ENCODE data around the gene TSACC. TPM values are rescaled to one million over a fixed set of nuclear protein-coding genes. Genes with fewer than 3 reads are reported as not detected.

The TSACC gene
- 0.67 TPM in 1 of 2 replicates, not detected in the other for total RNA-seq (2011; cell fraction: chromatin; rRNA removed; ENCODE audit: low replicate concordance)
- total RNA-seq (2011; cell fraction: nucleolus; rRNA removed): 1.1 TPM in 1 of 2 replicates, not detected in the other
- 0.59 TPM in 1 of 2 replicates, not detected in the other for total RNA-seq (2011; cell fraction: nucleoplasm; rRNA removed)
- total RNA-seq (2014; rRNA removed) (0.45 and 1.6 TPM in 2 replicates), total RNA-seq (2014; rRNA removed; fragmentation: Illumina TruSeq; extraction: Trizol) (1.8 and 2.1 TPM in 2 replicates), total RNA-seq (2015; rRNA removed; fragmentation: Illumina TruSeq; extraction: Trizol) (2.5 and 2.6 TPM in 2 replicates), total RNA-seq (2021) (1.0 and 1.1 TPM in 2 replicates), polyA plus RNA-seq (2011; rRNA removed) (2.1 and 2.2 TPM in 2 replicates), polyA plus RNA-seq (2014; fragmentation: Illumina TruSeq; extraction: Trizol) (4.5 TPM in 2 replicates), polyA plus RNA-seq (2014; fragmentation: Nextera tagmentation; extraction: Ambion mirVana) (1 to 10 TPM; 7.3 to 7.4 TPM), polyA plus RNA-seq (2014; rRNA removed) (5.0 and 7.5 TPM in 2 replicates), polyA minus RNA-seq (2011; rRNA and poly(A)+ RNA removed) (0.88 and 1.9 TPM in 2 replicates), Bru-seq, nascent RNA (percentile 44 among the genes with signal in this experiment), BruChase-seq, experiment 1, labeled RNA remaining after a 2-hour chase (percentile 30 among the genes with signal in this experiment), BruChase-seq, experiment 2, labeled RNA remaining after a 6-hour chase (percentile 29 among the genes with signal in this experiment)
- 1.9 and 3.2 TPM in 2 replicates for polyA plus RNA-seq (2011; cell fraction: cytosol; rRNA removed)
- 1.1 and 1.3 TPM in 2 replicates for polyA plus RNA-seq (2011; cell fraction: nucleus; rRNA removed)
- polyA plus RNA-seq (2012): 0.96 and 3.3 TPM in 2 replicates
- polyA minus RNA-seq (2011; cell fraction: cytosol; rRNA and poly(A)+ RNA removed): not detected in 2 replicates
- 1.1 TPM in 1 of 2 replicates, not detected in the other for polyA minus RNA-seq (2011; cell fraction: nucleus; rRNA and poly(A)+ RNA removed)
- long read RNA-seq, experiment 1, partial matches to known transcripts: 0 of 9 reads
- long read RNA-seq, experiment 1, other reads (novel, unspliced or antisense): 7 of 9 reads
- long read RNA-seq, experiment 2, partial matches to known transcripts: 0 of 1 reads
- long read RNA-seq, experiment 2, other reads (novel, unspliced or antisense): 1 of 1 reads
- long read RNA-seq, experiment 3, partial matches to known transcripts: 0 of 1 reads
- long read RNA-seq, experiment 3, other reads (novel, unspliced or antisense): 0 of 1 reads

GRCh38 chr1:156338180-156338976 lies at the start of gene TSACC, which contains the start of gene CCT3:
Gene TSACC, plus strand, starts transcription at chr1:156338526. Its CDS starts 1,232 bp downstream, at chr1:156339758.
Gene CCT3, minus strand, starts transcription at chr1:156338292. Its CDS starts 108 bp downstream, at chr1:156338184.
- in situ Hi-C loops (cut with MboI) (no loop called here), intact Hi-C loops (cut with micrococcal nuclease) (loop anchor here (5.0 kb wide), 1 partner anchor 164 kb away; the partner anchor contains the start of gene MEF2D)
- Histone ChIP-seq H3K79me2 (ENCODE audit: control insufficient read depth, insufficient read depth, low read length) (peaks cover 51% of the 10 kb centered on the region), H3K4me3 (peak within 1 kb of the TSS; percentile 63), H2AFZ (ENCODE audit: low read depth, low read length) (peak within 1 kb of the TSS; percentile 97), H3K36me3 (ENCODE audit: control insufficient read depth, insufficient read depth, low read length) (peaks cover 35% of the 10 kb centered on the region), H3K9me3 (replicated peaks; ENCODE audit: control insufficient read depth, insufficient read depth, low read depth, low read length) (no peaks in the 10 kb centered on the region), H3K9me1 (ENCODE audit: control insufficient read depth, insufficient read depth, low read length) (no peaks in the 10 kb centered on the region), H3K4me1 (replicated peaks in 1 of 2; ENCODE audit: control insufficient read depth in 2 of 2, insufficient read depth in 2 of 2, low read length in 2 of 2) (peaks cover 0 to 9% of the 10 kb centered on the region in 2 experiments; a peak in 3 of 5 replicates), H3K27ac (ENCODE audit: extremely low read depth, low read depth, low read length) (peak within 1 kb of the TSS; percentile 89), H3K27me3 (ENCODE audit: control insufficient read depth in 2 of 2, insufficient read depth in 2 of 2, low read length in 2 of 2) (no peaks in the 10 kb centered on the region), H3K9ac (ENCODE audit: insufficient read depth in 1 of 2, low read depth in 2 of 2, low read length in 2 of 2) (peak within 1 kb of the TSS; percentile 94 to 96), H3K4me2 (ENCODE audit: insufficient read depth, low read length) (peak within 1 kb of the TSS; percentile 90), H4K20me1 (replicated peaks; ENCODE audit: control insufficient read depth, insufficient read depth, low read length) (peaks cover 20% of the 10 kb centered on the region)
- peak; percentile 99 for FAIRE-seq
- BruUV-seq (replicated peaks): no TSS peak
- ATAC-seq: peak; percentile 95
- ChIA-PET CTCF (ENCODE audit: low intra/inter-chr PET ratio) (interaction anchor here (0.6 kb wide), 1 partner anchor 107 kb away, joined by 3 read pairs; no protein-coding TSS in a partner anchor), POLR2A (interaction anchor here (0.6 to 1.2 kb wide), 9 partner anchors 16 to 123 kb away, joined by 3 to 5 read pairs (median 3); no protein-coding TSS in a partner anchor)
- WGBS (ENCODE audit: insufficient coverage, low coverage, missing lambda C conversion rate): under 1% methylated on average over 47 of the region's 47 CpGs
- peak; percentile 94 to 100 (median 98) for DNase-seq (ENCODE audit: extremely low read depth in 1 of 4, low spot score in 3 of 4)
- no peak for TF ChIP-seq ELK1 (CRISPR knock-in tag; IDR thresholded peaks at IDR 0.05)
- no peak for TF ChIP-seq PURB (CRISPR knock-in tag; IDR thresholded peaks at IDR 0.05; ENCODE audit: low read depth)
- TF ChIP-seq ZNF280B (CRISPR knock-in tag; IDR thresholded peaks at IDR 0.05): no peak
- peak; percentile 98 for TF ChIP-seq MYC (IDR thresholded peaks at IDR 0.05; ENCODE audit: low read depth, low read length)
- TF ChIP-seq MYC (CRISPR knock-in tag; IDR thresholded peaks at IDR 0.05; ENCODE audit: borderline replicate concordance, low read depth): no peak; the same call in 1 of the 2 replicates
- no peak for TF ChIP-seq BRD9 (IDR thresholded peaks at IDR 0.05; ENCODE audit: low read depth, partially characterized antibody)
- no peak; the same call in 1 of the 2 replicates for TF ChIP-seq E2F5 (CRISPR knock-in tag; IDR thresholded peaks at IDR 0.05)
- no peak; the same call in 1 of the 2 replicates for TF ChIP-seq MTA1 (IDR thresholded peaks at IDR 0.05; ENCODE audit: borderline replicate concordance)
- TF ChIP-seq, protein P1, sequence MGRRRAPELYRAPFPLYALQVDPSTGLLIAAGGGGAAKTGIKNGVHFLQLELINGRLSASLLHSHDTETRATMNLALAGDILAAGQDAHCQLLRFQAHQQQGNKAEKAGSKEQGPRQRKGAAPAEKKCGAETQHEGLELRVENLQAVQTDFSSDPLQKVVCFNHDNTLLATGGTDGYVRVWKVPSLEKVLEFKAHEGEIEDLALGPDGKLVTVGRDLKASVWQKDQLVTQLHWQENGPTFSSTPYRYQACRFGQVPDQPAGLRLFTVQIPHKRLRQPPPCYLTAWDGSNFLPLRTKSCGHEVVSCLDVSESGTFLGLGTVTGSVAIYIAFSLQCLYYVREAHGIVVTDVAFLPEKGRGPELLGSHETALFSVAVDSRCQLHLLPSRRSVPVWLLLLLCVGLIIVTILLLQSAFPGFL (CRISPR knock-in tag; IDR thresholded peaks at IDR 0.05): no peak
- no peak for TF ChIP-seq EGR1 (conservative IDR thresholded peaks at IDR 0.05)
- no peak for TF ChIP-seq ZBTB8A (IDR thresholded peaks at IDR 0.05; ENCODE audit: partially characterized antibody)

All from K562 (cell line).